ENCODE measurements around the gene ARID3C. TPM values are rescaled to one million over a fixed set of nuclear protein-coding genes. Genes with fewer than 3 reads are reported as not detected.

Gene ARID3C
- total RNA-seq, 2 experiments from 2014 or later, result 0.29 to 0.32 TPM

DNA sequence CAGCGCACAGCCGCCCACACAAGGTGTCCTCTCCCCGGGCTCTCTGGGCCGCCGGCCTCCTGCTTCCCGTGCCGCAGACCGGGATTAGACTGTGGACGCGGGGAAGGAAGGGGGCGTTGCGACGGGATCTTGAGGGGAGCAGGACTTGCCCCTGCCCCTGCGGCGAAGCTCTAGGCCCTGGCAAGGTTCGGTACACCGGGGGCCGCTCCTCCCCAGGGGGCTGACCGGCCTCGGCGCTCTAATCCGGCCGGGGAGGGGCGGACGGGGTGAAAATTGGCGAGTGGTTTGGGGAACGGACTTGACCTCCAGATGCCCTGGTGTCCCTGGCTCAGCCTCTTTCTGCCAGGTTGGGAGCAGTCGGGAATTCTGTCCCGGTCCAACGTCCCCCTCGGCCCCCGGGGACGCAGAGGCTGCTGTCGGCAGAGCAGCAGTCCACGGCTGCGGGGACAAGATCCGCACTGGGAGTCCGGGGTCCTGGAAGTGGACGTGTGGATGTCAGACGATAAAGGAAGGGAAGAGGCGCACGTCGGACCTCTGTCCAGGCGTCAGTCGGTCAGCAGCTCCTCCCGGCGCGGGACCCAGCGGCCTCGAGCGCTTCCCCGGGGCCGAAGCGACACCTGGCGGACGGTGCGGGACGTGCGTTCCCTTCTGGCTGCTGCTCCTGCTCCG is 37.5 kb downstream of the ARID3C start:
- Mint-ChIP-seq H3K9me3 (no peaks in the 10 kb centered on the region), H3K27ac (no peak overlapping the region), H3K4me3 (peak overlapping the region; percentile 53), H3K4me1 (ENCODE audit: low read depth) (peaks cover 23% of the 10 kb centered on the region), H3K36me3 (ENCODE audit: low read depth) (no peaks in the 10 kb centered on the region), H3K27me3 (peaks cover 57% of the 10 kb centered on the region)
- TF ChIP-seq, protein P1, sequence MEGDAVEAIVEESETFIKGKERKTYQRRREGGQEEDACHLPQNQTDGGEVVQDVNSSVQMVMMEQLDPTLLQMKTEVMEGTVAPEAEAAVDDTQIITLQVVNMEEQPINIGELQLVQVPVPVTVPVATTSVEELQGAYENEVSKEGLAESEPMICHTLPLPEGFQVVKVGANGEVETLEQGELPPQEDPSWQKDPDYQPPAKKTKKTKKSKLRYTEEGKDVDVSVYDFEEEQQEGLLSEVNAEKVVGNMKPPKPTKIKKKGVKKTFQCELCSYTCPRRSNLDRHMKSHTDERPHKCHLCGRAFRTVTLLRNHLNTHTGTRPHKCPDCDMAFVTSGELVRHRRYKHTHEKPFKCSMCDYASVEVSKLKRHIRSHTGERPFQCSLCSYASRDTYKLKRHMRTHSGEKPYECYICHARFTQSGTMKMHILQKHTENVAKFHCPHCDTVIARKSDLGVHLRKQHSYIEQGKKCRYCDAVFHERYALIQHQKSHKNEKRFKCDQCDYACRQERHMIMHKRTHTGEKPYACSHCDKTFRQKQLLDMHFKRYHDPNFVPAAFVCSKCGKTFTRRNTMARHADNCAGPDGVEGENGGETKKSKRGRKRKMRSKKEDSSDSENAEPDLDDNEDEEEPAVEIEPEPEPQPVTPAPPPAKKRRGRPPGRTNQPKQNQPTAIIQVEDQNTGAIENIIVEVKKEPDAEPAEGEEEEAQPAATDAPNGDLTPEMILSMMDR (IDR thresholded peaks at IDR 0.05), result peak; percentile 97
- ATAC-seq (peak; percentile 85), DNase-seq (peak; percentile 84)
- POLR2A ChIA-PET, result interaction anchor here (1.0 to 1.1 kb wide), 2 partner anchors 9 to 134 kb away, joined by 3 read pairs; no protein-coding TSS in a partner anchor
- intact Hi-C loops (cut with micrococcal nuclease), result loop anchor here (5.0 kb wide), 2 partner anchors 44 to 154 kb away; no protein-coding TSS in a partner anchor
- CTCF ChIA-PET, result interaction anchor here (0.7 to 3.2 kb wide), 42 partner anchors 8 to 205 kb away, joined by 3 to 43 read pairs (median 6); partner anchors contain the start of genes CCL27, DCTN3, ENHO and FAM219A

DNA sequence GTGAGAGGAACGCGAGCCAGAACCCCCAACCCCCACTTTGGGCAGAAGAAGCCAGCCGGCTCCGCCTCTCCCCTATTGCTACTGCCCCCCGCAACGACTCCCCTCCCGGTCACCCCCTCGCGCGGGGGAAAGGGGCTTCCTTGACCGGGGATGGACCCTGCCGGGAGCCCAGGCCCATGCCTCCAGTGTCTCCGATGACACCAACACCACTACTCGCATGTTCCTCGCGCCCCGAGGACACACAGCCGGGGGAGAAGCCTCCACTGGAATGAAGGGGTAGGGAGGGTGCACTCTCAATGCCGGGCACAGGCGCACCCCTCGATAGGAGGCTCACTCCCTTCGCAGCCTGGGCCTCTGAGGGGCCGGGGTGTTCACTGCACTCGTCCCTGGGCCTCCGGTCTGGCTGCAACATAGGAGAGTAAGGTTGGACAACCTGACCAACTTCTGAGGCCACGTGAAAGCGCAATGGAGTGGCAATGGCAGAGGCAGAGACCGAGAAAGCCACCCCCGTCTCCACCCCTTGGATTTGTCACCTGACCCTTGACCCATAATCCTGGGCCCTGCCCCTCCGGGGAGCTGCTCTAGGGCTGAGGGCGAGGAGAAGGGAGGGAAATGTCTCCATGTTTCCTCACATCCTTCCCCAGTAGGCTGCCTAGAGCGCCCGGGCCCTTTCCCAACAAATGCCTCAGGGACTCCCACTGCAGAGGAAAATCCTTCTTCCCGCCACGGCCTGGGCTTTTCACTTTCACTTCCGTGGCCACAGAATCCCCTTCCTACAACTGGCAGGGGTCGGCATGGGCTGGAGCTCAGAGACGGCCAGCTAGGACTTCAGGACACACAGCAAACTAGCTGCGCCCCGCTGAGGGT is 38.3 kb downstream of the ARID3C start:
- intact Hi-C loops (cut with micrococcal nuclease), result loop anchor here (5.0 kb wide), 2 partner anchors 43 to 153 kb away; no protein-coding TSS in a partner anchor
- Mint-ChIP-seq H3K36me3 (ENCODE audit: low read depth) (no peaks in the 10 kb centered on the region), H3K27ac (no peak overlapping the region), H3K4me1 (ENCODE audit: low read depth) (peaks cover 23% of the 10 kb centered on the region), H3K4me3 (peak overlapping the region; percentile 53), H3K9me3 (no peaks in the 10 kb centered on the region), H3K27me3 (peaks cover 60% of the 10 kb centered on the region)
- ChIA-PET CTCF (interaction anchor here (0.7 to 3.2 kb wide), 28 partner anchors 9 to 204 kb away, joined by 3 to 43 read pairs (median 6); partner anchors contain the start of genes CCL27, DCTN3 and SIGMAR1), POLR2A (interaction anchor here (1.0 to 1.1 kb wide), 2 partner anchors 10 to 133 kb away, joined by 3 read pairs; no protein-coding TSS in a partner anchor)
- DNase-seq (peak; percentile 24), ATAC-seq (peak; percentile 25)
- TF ChIP-seq, protein P1 (IDR thresholded peaks at IDR 0.05), result no peak

DNA sequence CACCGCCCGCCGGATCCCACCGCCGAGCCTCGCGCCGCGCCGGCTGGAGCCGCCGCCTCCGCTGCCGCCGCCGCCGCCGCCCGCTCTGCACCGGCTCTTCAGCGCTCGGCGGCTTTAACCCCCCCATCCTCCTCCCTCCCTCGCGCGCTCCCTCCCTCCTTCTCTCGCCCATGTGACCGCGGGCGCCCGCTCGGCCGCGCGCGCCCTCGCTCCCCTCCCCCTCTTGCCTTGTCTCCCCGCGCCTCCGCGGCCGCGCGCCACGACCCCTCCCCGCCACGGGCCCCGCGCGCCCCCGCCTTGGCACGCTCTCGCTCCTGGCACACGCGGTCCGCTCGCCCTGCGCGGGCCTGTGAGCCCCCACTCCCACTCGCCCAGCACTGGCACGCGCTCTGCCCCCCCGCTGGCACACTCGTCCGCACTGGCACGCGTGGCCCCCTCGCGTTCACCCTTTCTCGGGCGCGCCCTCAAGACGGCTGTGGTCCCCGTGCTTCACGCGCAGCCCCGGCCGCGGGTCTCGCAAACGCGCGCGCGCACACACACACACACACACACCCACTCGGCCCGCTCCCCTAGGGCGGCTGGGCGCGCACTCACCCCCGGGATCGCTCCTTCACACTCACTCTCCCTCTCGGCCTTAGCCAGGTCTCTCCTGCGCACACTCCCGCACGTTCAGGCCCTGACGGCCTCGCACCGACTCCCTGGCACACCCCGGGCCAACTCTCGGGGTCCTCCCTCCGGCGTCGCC is 39.1 kb downstream of the ARID3C start, which contains the start of gene CNTFR:
Gene CNTFR (minus strand): TSS at position 89 of the 745 bp plus-strand sequence. CDS start 20,743 bp downstream, outside the sequence.
- Mint-ChIP-seq H3K4me3 (peak within 1 kb of the TSS; percentile 53), H3K9me3 (no peaks in the 10 kb centered on the region), H3K27me3 (peaks cover 65% of the 10 kb centered on the region), H3K36me3 (ENCODE audit: low read depth) (no peaks in the 10 kb centered on the region), H3K27ac (no peak within 1 kb of the TSS), H3K4me1 (ENCODE audit: low read depth) (peaks cover 23% of the 10 kb centered on the region)
- CTCF ChIA-PET, result interaction anchor here (1.0 to 3.5 kb wide), 3 partner anchors 14 to 186 kb away, joined by 3 to 14 read pairs (median 3); no protein-coding TSS in a partner anchor
- POLR2A ChIA-PET, result no interaction called here
- TF ChIP-seq, protein P1 (IDR thresholded peaks at IDR 0.05), result no peak
- DNase-seq, result peak; percentile 31
- peak; percentile 29 for ATAC-seq
- intact Hi-C loops (cut with micrococcal nuclease), result loop anchor here (5.0 kb wide), 2 partner anchors 43 to 153 kb away; no protein-coding TSS in a partner anchor

DNA sequence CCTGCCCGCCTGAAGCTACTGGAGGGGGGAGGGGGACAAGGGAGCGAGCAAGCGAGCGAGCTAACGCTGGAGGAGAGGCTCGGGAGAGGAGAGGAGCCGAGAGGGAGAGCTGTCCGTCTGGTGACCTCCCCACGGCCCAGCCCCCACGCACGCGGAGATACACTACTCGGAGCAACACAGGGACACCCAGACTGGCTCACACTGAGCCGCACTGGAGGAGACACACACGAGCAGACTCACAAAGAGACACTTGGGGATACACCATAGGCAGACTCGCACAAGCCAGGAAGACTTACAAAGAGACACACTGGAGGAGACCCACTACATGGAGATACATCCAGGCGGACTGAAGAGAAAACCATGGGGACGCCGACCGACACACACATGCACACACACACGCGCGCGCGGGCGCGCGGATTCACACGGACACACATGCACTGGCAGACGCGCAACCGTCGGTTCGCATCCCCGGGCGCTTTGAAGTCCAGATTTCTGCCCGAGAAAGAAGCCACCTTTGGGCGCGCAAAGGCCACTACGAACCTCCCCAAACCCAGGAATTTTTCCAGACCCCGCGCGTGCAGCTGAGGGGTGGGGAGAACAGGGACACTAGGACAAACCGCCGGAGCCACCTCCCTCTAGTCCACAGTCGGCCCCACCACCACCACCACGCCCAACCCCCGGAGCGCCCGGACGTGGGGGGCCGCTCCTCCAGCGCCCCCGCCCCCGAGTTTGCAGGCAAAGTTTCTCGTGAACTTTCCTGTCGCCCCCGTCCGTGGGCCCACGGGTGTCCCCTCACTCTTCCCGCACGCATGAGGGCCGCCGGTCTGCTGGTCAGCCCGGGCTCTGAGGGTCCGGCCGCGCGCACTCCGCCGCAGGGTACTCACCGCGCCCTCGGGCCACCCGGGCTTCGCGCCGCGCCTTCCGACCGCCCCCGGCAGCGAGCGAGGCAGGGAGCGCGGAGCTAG is 39.9 kb downstream of the ARID3C start:
- TF ChIP-seq, protein P1 (IDR thresholded peaks at IDR 0.05), result no peak
- Mint-ChIP-seq H3K36me3 (ENCODE audit: low read depth) (no peaks in the 10 kb centered on the region), H3K27me3 (peaks cover 70% of the 10 kb centered on the region), H3K4me1 (ENCODE audit: low read depth) (peaks cover 23% of the 10 kb centered on the region), H3K4me3 (peak overlapping the region; percentile 30), H3K27ac (no peak overlapping the region), H3K9me3 (no peaks in the 10 kb centered on the region)
- CTCF ChIA-PET, result interaction anchor here (0.6 to 3.5 kb wide), 6 partner anchors 15 to 185 kb away, joined by 3 to 14 read pairs (median 4); partner anchors contain the start of gene DCTN3
- intact Hi-C loops (cut with micrococcal nuclease), result no loop called here
- no peak for DNase-seq
- POLR2A ChIA-PET, result interaction anchor here (0.8 kb wide), 1 partner anchor 10 kb away, joined by 3 read pairs; no protein-coding TSS in a partner anchor
- no peak for ATAC-seq

Measured in activated CD8-positive, alpha-beta T cell treated with anti-CD3 and anti-CD28 coated beads for 36 hours (primary cell).